Measurements from ENCODE around the gene SHROOM3. TPM values are rescaled to one million over a fixed set of nuclear protein-coding genes. Genes with fewer than 3 reads are reported as not detected.

Gene SHROOM3
- total RNA-seq, 1 donor from 2014 or later: 6.9 TPM

- Histone ChIP-seq H3K4me1 (no peaks in the 10 kb centered on the region), H3K4me3 (no peak overlapping the region), H3K27ac (no peak overlapping the region), H3K9me3 (no peaks in the 10 kb centered on the region), H3K36me3 (no peaks in the 10 kb centered on the region), H3K27me3 (no peaks in the 10 kb centered on the region)
- DNase-seq (ENCODE audit: extremely low spot score in 2 of 2): no peak
- intact Hi-C loops (cut with DNase I): no loop called here
- TF ChIP-seq CTCF (IDR thresholded peaks at IDR 0.05): no peak
- no peak for TF ChIP-seq POLR2AphosphoS5 (IDR thresholded peaks at IDR 0.05; ENCODE audit: insufficient read depth in 1 of 2, low read depth in 1 of 2)
- TF ChIP-seq POLR2A (IDR thresholded peaks at IDR 0.05): no peak
These were observed 28.5 kb downstream of the SHROOM3 start for GRCh38 chr4:76463568-76463967.

- no peak overlapping the region for H3K4me3 ChIP-seq
- H3K27ac ChIP-seq: no peak overlapping the region
- intact Hi-C loops (cut with DNase I): no loop called here
- no peak for TF ChIP-seq POLR2A (IDR thresholded peaks at IDR 0.05)
- TF ChIP-seq CTCF (IDR thresholded peaks at IDR 0.05): no peak
- TF ChIP-seq POLR2AphosphoS5 (IDR thresholded peaks at IDR 0.05; ENCODE audit: insufficient read depth in 1 of 2, low read depth in 1 of 2): no peak
- no peak for DNase-seq (ENCODE audit: extremely low spot score in 2 of 2)
- H3K27me3 ChIP-seq: no peaks in the 10 kb centered on the region
- no peaks in the 10 kb centered on the region for H3K9me3 ChIP-seq
- no peaks in the 10 kb centered on the region for H3K36me3 ChIP-seq
- H3K4me1 ChIP-seq: no peaks in the 10 kb centered on the region
These were observed 35.0 kb downstream of the SHROOM3 start for GRCh38 chr4:76470064-76470463.

- Histone ChIP-seq H3K9me3 (no peaks in the 10 kb centered on the region), H3K36me3 (no peaks in the 10 kb centered on the region), H3K4me3 (no peak overlapping the region), H3K4me1 (no peaks in the 10 kb centered on the region), H3K27ac (no peak overlapping the region), H3K27me3 (no peaks in the 10 kb centered on the region)
- intact Hi-C loops (cut with DNase I): no loop called here
- DNase-seq (ENCODE audit: extremely low spot score in 2 of 2): no peak
- TF ChIP-seq CTCF (IDR thresholded peaks at IDR 0.05) (no peak), POLR2AphosphoS5 (IDR thresholded peaks at IDR 0.05; ENCODE audit: insufficient read depth in 1 of 2, low read depth in 1 of 2) (no peak), POLR2A (IDR thresholded peaks at IDR 0.05) (no peak)
These were observed 35.5 kb downstream of the SHROOM3 start for GRCh38 chr4:76470532-76470931.

GRCh38 chr4:76476571-76476970 lies 41.5 kb downstream of the SHROOM3 start:
- Histone ChIP-seq H3K36me3 (no peaks in the 10 kb centered on the region), H3K27me3 (no peaks in the 10 kb centered on the region), H3K4me3 (no peak overlapping the region), H3K27ac (no peak overlapping the region), H3K9me3 (no peaks in the 10 kb centered on the region), H3K4me1 (no peaks in the 10 kb centered on the region)
- no peak for DNase-seq (ENCODE audit: extremely low spot score in 2 of 2)
- intact Hi-C loops (cut with DNase I): no loop called here
- TF ChIP-seq POLR2A (IDR thresholded peaks at IDR 0.05): no peak
- no peak for TF ChIP-seq CTCF (IDR thresholded peaks at IDR 0.05)
- no peak for TF ChIP-seq POLR2AphosphoS5 (IDR thresholded peaks at IDR 0.05; ENCODE audit: insufficient read depth in 1 of 2, low read depth in 1 of 2)

- Histone ChIP-seq H3K4me1 (no peaks in the 10 kb centered on the region), H3K9me3 (no peaks in the 10 kb centered on the region), H3K27ac (no peak overlapping the region), H3K4me3 (no peak overlapping the region), H3K36me3 (no peaks in the 10 kb centered on the region), H3K27me3 (no peaks in the 10 kb centered on the region)
- no peak for DNase-seq (ENCODE audit: extremely low spot score in 2 of 2)
- intact Hi-C loops (cut with DNase I): no loop called here
- TF ChIP-seq POLR2AphosphoS5 (IDR thresholded peaks at IDR 0.05; ENCODE audit: insufficient read depth in 1 of 2, low read depth in 1 of 2): no peak
- TF ChIP-seq CTCF (IDR thresholded peaks at IDR 0.05): no peak
- no peak for TF ChIP-seq POLR2A (IDR thresholded peaks at IDR 0.05)
These were observed 49.6 kb downstream of the SHROOM3 start for GRCh38 chr4:76484654-76485053.
